GM10847 (cell line): ENCODE results near the gene PSMB2.

Experiments used
- POLR2A ChIP-seq: IDR thresholded peaks from 2 replicates; pipeline ENCODE4 v1.6.1; 2011; ENCODE audit not compliant: insufficient read length; ENCODE audit errors: extremely low read depth

The PSMB2 gene

GRCh38 chr1:35656148-35656862, 15.0 kb upstream of the PSMB2 start:
- TF ChIP-seq POLR2A = no peak

GRCh38 chr1:35655196-35655595, 13.9 kb upstream of the PSMB2 start:
- TF ChIP-seq POLR2A = no peak

DNA sequence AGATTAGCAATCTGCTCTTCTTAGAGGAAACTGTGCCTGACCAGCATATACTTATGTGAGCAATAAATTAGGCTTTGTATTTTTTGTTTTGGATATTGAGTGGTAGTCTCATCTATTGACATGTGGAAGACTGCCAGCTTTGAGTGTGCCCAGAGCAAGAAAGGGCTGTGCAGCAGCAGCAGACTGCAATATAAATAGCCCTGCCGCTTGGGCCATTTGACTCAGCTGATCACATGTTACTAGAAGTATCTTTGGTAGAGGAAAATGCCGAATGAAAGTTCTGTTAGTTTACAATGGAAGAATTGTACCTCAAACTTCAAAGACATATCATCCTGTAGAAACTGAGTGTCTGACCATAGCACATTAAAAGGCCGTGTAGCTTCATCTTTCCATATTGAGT, 9.1 kb upstream of the PSMB2 start:
- TF ChIP-seq POLR2A = no peak

GRCh38 chr1:35646043-35646442, 4.7 kb upstream of the PSMB2 start:
- TF ChIP-seq POLR2A = no peak

GRCh38 chr1:35644204-35644603, 2.9 kb upstream of the PSMB2 start:
- TF ChIP-seq POLR2A = no peak

GRCh38 chr1:35642471-35642955, 1.2 kb upstream of the PSMB2 start:
- no peak for TF ChIP-seq POLR2A

- no peak for TF ChIP-seq POLR2A
Observed at GRCh38 chr1:35640380-35641232, 720 bp downstream of the PSMB2 start.

DNA sequence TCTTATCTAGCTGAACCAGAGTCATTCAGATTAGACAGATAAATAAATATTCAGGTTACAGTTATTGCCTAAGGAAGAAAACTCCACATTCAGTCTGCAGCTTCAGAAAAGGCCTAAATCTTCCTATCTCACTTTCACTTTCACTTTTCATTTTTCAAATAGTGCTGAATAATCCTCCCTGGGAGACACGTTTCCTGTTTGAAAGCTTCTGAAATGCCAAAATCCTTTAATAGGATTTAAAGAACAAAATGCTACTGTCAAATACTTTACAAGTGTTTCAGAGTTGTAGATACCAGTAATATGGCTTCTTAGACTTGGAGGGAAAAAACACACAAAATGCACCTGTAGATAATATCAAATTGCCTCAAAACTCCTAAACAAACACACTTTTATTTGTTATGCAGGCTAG, 3.9 kb downstream of the PSMB2 start:
- TF ChIP-seq POLR2A = no peak

DNA sequence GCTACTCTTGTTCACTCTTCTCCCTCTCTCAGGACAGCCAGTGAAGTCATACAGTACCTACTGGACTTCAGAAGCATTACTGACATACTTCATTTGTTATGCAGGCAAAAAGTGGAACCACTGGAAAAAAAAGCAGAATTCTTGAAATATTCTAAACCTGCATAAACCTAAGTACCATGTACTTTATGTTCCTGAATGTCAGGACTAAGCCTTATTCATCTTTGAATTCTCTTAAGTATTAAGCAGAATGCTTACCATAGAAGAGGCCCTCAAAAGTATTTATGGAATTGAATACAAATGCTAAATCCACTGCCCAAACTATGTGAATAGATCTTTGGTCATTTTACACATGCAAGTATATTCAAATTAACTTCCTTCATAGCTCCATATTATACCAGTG, 7.8 kb downstream of the PSMB2 start:
- no peak for TF ChIP-seq POLR2A

DNA sequence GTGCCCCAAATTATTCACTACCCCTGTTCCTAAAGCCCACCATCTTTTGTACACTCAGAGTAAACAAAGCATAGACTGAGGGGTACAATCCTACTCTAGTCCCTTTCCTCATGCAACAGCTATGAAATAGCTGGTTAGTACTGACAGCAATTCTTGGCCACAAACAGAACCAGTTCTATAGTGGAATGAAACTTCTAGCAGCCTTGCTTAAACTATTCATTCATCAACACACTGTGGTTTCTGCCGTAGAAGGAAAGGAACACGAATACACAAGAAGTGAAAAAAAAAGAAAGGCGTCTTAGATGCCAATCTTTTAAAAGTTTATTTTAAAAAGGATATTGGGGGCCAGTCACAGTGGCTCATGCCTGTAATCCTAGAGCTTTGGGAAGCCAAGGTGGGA, 9.9 kb downstream of the PSMB2 start:
- TF ChIP-seq POLR2A = no peak

- TF ChIP-seq POLR2A = no peak
Observed at GRCh38 chr1:35629051-35629450, 12.3 kb downstream of the PSMB2 start.

DNA sequence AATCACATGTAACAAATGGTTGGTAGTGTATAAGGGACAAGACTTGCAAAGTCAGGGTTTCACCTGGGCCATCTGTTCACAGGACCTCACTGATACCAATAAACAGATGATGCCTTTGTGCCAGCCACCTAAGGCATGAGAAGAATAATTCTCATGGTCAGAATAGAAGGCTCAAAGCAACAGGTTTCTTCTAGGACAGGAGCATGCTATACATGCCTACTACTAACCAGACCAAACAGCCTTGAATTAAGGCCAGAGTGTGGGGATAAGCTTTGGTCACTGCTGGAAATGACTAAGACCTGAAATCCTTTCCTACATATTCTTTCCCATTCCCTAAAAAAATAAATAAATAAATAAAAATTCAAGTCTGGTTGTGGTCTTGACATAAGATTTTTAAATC, 17.5 kb downstream of the PSMB2 start:
- no peak for TF ChIP-seq POLR2A

DNA sequence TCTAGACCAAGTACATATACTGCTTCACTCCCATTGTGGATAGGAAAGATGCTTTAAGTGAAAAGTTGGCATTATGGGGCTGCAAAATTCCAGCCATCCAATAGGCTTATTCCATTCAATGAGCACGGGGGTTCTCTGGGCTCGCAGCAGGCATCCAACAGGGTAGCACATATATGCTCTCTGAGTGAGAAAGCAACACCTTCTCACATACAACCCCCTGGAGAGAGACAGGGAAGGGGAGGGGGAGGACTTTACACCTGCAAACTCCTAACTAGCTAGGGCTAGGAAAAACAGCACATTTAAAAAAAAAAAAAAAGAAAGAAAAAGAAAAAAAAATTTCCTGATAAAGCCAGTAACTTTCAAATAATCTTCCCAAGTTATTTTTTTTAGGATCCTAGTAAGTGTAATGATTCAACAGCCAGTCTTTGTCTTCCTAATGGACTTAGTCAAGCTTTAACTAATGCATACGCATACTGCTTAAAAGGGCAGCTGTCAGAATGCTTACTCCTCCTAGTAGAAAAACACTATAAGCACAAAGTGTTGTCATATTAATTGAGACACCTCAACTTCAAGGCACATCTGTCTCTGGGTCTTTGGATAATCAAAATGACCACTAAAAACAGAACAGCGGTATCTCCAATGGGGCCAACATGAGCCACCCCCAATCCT, 18.7 kb downstream of the PSMB2 start:
- TF ChIP-seq POLR2A = no peak

DNA sequence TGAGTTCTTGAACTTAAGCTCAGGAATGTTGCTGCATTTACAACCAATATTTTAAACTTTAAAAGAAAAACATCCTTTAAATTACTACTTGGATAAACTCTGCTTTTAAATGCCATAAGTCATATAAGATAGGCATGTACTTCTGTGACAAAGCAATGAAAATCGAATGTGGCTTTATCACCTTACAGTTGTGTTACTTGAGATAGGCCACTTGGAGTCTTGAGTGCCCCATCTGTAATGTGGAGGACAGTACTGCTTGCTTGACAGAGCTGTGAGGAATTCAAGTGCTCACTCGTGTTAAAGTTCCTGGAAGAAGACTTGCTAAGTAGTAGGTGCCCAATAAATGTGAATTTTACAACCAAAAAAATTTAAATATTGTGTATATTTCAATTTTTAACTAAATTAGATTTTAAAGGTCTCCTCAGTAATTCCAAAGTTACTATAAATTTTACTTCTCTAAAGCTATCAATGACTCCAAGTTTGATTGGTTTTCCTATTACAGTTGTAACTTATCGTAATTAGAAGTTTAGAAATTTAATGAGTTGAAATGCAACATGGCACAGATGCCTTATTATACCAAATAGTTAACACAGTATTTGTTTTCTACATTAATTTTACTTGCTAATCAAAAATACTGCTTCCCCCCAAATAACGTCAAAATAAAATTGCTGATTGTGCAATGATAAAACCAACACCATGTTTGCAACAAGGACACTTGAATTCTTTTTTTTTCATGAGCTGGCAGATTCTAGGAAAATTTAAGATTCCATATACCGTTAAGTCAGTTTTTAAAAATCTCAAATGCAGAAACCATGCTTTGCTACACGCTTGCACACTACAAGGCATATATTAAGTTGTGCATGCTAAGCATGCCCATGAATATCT, 21.8 kb downstream of the PSMB2 start:
- no peak for TF ChIP-seq POLR2A

DNA sequence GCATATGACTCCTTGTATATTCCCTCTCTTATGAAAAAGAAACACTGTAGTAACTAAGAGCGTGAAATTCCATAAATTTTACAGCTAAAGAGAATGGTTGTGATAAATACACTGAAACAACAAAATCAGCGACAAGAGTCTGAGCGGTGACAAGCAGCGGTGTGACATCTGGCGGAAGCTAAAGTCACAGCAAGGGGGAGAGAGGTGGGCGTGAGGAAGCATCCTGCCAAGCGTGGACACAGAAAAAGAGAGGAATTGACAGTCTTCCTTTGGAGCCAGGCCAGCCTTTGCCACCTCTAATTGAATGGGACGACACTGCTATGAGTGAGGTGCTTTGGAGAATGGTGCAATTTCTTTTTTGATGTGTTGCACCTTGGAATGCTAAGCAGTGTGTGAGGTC, 25.9 kb downstream of the PSMB2 start:
- no peak for TF ChIP-seq POLR2A
